H1 (cell line): Measurements from ENCODE around the gene RIMS1. TPM values are rescaled to one million over a fixed set of nuclear protein-coding genes. Genes with fewer than 3 reads are reported as not detected.

Source experiments
- SP1 ChIP-seq: IDR thresholded peaks from 2 replicates; pipeline ENCODE4 v1.6.1; 2011; ENCODE audit warnings: low read depth, low read length
- TEAD4 ChIP-seq: IDR thresholded peaks from 2 replicates; pipeline ENCODE4 v1.6.1; 2012; ENCODE audit warnings: low read depth, low read length, inconsistent platforms, mixed read lengths
- polyA plus RNA-seq, 7 experiments: library from polyadenylated mRNA; depleted of rRNA in 3 of 7; stranded (reverse) in 5 of 7; unstranded in 2 of 7; fragments of >200 nt in 5 of 7; fragments of 200-250 nt in 2 of 7; gene quantifications; 1 replicate in 5 of 7; 2 replicates in 1 of 7; 4 replicates in 1 of 7; pipeline versions ENCODE4 v1.2.1 to v1.2.3, GENCODE V29; 2011 to 2013; ENCODE audit warnings: missing spikeins in 2 of 7, mixed read lengths in 2 of 7
- total RNA-seq: library from RNA; stranded (reverse); fragmentation: NEBNext Ultra II Directional; extraction: Animal tissue kit (Norgen Biotek cat#: 25700); gene quantifications from 2 replicates; pipeline ENCODE4 v1.2.1, GENCODE V29; 2021

Gene RIMS1
- total and polyA plus RNA-seq, 2 of the 8 experiments (the other 6 are each of a cell fraction or from before 2014, with no cell fraction given) = 0.63 to 2.3 TPM

DNA sequence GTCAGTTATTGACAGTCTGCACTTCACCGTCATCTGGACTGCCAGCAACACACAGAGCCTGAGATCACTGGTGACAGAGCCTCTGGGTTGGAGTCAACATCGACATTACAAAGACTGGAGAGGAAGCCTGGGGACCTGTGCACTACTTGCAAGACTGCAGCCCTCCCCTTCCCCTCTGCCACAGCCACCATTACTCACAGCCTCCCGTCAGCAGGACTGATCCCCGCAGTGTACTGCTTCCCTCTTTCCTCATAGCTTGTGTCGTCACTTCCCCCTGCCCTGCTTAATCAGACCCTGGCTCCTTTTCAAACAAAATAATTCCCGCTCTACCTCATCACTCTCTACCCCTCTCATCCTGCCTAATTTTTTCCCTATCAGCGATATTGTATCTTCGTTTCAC lies 500.0 kb downstream of the RIMS1 start (continued):
- TF ChIP-seq TEAD4 (no peak), SP1 (no peak)
